GM10847 (cell line): ENCODE data around the gene BCAS3.

Experiments
- POLR2A ChIP-seq: IDR thresholded peaks from 2 replicates; pipeline ENCODE4 v1.6.1; 2011; ENCODE audit not compliant: insufficient read length; ENCODE audit errors: extremely low read depth

Gene BCAS3

DNA sequence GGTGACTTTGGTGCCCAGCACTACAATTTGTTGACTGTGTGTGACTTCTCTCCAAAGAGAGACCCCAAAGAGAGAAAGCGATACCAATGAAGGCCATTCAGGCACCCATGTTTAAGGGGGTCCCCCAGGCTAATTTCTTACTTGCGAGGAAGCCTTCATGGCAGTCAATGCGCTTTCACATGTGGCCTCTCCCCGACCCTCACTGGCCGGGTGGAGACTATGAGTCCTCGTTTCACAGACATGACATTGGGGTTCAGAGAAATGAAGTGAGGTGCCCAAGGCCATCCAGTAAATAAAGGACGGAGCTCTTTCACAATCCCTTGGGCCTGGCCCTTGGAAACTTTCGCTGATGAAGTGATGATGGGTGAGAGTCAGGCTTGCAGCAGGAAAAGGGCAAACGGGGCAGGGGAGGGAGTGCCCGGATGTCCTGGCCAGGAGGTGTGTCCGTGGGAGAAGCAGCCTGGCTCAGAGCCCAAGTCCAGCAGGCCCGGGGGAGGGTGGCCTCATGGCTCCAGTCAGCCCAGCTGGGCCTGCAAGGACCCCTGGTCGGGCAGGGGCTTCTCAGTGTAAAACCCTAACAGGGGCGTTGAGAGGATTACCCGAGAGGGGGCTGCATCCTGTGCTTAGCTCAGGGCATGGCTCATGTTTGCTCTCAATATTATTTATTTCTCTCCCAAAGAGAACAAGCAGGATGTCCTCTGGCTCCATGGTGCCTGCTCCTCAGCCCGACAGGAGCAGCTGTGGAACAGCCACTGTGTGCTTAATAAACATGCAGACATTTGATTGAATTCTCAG lies 736.7 kb downstream of the BCAS3 start:
- TF ChIP-seq POLR2A = no peak

DNA sequence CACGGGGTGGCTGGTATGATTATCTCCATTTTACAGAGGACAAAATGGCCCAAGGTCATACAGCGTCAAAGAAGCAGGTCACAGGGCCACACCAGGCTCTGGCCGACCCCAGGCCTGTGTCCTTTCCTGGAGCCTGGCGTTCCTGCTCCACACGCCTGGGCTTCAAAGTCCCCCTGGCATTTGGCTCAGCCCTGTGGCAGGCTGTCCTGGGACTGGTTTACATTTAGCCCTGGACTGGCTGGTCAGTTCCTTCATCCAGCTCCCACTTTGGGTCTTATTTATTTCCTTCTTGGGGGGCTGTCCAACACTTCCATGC lies 737.2 kb downstream of the BCAS3 start:
- no peak for TF ChIP-seq POLR2A

DNA sequence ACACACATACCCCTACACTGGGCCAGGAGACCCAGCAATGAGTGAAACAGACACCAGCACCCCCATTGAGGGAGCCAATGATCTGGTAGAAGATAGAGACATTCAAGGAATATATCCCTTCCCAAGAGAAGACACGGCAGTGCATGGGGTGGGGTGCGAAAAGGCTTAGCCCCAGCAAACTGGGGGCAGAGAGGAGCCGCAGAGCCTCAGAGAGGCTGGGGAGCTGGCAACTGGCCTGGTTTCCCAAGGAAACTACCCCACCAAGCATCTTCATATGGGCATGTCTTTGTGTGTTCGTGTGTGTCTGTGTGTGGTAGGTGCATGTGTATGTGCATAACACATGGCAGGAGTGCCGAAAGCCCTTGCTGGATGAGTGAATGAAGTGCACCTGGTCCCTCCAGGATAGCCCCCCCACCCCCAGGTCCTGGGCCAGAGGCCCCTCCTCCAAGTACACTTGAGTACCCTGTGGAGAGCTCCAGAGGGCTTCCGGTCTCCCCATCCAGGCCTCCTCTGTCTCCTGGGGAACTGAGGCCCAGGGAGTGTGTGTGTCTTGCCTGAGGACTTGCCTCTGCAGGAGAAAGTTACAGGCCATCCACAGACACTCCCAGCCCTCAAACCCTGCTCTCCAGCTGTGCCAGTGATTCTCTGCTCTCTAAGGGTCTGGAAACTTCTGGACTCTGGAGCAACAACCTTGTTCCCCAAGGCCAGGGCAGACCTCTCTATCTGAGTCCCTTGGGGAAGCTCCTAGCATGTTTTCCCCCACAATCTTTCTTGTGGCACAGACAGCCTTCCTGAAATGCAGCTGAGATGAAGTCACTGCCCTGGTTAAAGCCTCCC lies 737.9 kb downstream of the BCAS3 start:
- TF ChIP-seq POLR2A = no peak

DNA sequence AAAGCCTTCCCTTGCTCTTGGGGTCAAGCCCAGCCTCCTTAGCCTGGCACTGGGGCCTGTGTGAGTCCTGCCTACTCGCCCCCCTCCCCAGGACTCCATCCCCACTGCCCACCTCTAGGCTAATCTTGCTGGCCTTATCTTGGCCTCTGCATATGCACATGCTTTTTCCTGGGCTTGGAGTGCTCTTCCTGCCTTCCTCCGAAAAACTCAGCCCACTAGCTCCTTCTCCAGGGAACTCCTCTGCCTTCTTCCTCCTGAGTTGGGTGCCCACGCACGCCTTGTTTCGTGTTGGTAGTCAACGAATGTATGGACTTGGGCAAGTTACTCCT lies 738.5 kb downstream of the BCAS3 start:
- no peak for TF ChIP-seq POLR2A

DNA sequence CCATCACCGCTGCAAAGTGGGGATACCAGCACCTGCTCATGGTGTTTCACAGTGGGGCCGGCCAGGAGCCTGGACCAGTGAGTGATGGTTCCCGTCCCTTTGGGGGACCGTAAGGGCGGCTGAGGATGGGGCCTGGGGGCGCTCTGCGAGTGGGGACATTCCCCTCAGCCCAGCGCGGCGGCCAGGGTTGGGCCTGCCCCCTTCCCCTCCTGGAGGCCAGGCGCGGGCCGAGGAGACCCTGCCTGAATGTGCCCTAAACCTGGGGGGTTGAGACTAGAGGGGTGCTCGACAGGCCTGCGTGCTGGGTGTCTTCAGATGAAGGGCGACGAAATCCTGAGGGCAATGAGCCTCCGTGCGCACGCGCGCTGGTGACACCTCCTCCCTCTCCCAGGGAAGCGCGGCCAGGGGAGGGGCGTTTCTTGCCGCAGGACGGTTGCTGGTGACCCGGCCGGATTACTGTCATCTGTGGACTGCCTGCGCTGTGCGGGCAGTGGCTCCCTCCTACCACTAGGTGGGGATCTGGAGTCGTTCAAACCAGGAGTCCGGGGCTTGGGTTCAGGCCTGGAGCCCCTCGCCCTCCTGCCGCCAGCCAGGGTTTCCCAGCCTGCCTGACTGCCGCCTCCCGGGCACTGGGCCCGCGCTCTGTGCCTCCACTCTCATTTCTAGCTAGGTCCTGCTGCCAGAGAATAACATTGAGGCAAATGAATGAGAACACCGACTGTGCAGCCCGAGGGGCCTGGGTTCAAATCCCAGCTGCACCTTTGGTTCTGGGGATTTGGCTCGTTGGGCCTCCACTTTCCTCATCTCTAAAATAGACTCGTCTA lies 739.1 kb downstream of the BCAS3 start:
- TF ChIP-seq POLR2A = no peak

DNA sequence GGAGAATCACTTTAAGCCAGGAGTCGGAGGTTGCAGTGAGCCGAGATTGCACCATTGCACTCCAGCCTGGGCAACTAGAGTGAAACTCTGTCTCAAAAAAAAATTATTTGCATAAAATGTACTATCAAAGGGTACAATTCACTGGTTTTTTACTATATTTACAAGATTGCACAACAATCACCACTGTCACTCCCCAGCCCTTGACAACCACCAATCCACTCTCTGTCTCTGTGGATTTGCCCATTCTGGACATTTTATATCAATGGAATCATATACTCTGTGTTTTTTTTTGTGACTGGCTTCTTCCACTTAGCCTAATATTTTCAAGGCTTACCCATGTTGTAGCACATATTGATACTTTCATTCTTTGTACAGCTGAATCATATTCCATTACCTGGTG lies 740.8 kb downstream of the BCAS3 start:
- no peak for TF ChIP-seq POLR2A

DNA sequence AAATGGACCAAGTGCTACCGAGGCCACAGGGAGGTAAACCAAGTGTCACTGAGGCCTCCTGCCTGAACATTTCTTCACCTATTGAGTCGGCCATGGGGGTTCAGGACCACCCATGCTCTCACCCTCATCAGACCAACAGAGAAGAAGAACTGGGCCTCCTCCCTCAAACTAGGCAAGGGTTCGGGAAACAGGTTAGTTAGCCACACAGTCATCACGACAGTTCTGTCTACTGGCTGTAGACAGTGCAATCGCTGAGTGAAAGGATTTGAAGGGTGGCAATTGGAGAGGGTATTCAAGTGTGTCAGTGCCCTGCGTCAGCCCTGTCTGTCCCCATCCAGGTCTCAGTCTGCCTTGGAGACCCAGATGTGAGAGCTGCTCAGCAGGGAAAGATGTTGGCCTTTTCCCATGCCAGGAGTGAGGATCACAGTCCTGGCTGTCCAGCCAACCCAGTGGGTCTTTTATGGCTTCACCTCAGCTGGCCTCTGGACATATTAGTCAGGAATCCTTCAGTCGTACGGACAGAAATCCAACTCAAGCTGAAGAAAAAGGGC lies 741.9 kb downstream of the BCAS3 start:
- no peak for TF ChIP-seq POLR2A

DNA sequence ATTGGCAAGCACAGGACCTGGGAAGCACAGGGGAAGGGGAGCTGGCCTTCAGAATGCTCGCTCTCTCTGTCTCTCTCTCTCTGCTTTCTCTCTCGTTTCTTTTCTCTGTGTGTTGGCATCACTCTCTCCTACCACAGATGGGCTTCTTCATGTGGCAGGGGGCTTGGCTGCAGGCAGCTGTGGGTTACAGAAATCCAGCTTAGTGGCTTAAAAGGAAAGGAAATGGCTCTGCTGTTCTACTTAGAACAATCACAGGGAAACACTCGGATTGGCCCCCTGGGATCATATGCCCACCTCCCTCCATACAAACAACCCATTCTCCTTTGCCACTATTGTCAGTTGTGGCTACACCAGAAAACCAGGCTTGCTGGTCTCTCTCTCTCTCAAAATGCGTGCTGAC lies 742.4 kb downstream of the BCAS3 start:
- TF ChIP-seq POLR2A = no peak

DNA sequence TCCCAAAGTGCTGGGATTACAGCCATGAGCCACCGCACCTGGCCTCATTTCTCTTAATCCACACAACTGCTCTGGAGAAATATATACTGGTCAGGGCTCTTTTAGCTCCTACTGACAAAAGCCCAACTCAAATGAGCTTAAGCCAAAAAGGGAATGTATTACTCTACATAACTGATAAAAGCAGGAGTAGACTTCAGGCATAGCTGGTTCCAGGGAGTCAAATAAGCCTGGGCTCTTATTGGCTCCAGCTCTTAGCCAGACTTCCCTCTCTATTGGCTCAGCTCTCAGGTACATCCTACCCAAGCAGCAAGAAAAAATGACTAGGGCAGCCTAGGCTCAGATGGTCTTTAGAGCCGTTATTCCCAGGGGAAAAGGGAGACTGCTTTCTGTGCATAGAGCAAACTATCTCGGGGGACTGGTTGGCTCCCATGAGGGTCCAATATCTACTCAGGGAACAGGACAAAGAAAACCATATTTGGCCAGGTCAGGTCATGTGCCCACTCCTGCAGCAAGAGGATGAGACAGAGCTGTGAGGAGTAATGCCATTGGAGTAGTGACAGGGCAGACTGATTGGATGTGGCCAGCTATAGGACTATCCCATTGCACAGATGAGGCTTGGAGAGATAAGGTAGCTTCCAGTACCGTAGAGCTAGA lies 743.2 kb downstream of the BCAS3 start:
- TF ChIP-seq POLR2A = no peak

DNA sequence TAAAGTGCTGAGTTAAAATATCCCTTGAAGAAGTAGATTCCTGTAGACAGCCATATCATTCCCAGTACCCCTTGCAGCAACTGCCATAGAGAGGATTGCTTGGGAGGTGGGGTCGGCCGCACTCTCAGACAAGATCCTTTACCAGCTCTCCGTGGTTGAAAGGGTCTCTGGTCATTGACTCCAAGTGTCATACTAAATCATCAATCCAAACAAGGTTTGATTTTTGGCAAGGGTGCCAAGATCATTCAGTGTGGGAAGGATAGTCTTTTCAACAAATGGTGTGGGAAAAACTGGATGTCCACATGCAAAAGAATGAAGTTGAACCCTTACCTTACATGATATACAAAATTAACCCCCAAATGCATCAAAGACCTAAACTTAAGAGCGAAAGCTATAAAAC lies 743.8 kb downstream of the BCAS3 start:
- no peak for TF ChIP-seq POLR2A

DNA sequence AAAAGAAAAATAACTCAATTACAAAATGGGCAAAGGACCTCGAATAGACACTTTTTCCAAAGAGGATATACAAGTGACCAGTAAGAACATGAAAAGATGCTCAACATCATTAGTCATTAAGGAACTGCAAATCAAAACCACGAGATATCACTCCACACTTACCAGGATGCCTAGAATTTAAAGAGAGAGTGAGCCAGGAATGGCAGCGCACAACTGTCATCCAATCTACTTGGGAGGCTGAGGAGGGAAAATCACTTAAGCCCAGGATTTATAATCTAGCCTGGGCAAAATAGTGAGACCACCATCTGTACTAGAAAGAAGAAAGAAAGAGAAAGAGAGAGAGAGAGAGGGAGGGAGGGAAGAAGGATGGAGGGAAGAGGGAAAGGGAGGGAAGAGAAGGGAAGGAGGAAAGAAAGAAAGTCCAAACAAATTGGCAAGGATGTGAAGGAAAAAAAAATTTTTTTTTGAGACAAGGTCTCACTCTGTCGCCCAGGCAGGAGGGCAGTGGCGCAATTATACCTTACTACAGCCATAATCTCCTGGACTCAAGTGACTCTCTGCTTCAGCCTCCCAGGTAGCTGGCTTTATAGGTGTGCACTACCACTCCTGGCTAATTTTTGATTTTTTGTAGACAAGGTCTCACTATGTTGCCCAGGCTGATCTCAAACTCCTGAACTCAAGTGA lies 744.6 kb downstream of the BCAS3 start:
- no peak for TF ChIP-seq POLR2A

DNA sequence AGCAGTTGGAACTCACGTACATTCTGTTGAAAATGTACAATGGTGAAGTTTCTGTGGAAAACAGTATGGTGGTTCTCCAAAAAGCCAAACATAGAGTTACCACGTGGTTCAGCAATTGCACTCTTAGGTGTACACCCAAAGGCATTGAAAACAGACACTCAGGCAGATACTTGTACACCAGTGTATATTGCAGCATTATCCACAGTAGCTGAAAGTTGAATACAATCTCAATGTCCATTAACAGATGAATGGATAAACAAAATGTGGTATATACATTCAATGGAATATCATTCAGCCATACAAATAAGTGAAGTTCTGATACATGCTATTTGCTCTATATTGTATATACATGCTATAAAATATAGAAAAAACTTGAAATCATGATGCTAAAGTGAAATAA lies 745.2 kb downstream of the BCAS3 start:
- no peak for TF ChIP-seq POLR2A

DNA sequence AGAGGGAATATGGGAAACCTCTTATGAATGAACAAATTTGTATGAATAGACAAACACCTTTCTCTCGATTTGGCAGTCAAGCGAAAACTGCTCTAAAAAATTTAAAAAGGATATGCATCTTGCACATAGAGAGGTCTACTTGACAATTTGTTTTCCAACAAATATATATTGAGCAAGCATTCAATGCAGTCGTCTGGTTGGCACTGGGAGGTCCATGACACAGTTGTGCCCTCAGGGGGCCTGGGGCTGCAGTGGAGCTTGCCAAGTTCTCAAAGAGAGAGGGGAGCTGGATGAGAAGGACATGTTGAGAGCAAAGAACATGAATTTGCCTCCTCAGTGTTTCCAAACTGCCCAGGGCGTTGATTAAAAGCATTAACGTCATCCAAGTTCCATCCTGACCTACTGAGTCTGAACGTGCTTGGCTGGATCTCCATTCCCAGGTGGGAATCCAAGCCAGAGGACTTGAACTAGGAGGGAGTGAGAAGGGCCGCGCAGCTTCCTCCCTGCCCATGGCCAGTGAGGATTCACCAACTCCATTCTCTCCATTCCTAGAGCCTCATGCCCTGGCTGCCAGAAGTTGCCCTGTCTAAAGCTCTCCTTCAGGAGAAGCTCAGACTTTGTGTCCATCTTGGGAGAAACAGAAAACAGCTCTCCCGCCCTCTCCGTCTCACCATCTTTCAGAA lies 746.5 kb downstream of the BCAS3 start:
- no peak for TF ChIP-seq POLR2A

DNA sequence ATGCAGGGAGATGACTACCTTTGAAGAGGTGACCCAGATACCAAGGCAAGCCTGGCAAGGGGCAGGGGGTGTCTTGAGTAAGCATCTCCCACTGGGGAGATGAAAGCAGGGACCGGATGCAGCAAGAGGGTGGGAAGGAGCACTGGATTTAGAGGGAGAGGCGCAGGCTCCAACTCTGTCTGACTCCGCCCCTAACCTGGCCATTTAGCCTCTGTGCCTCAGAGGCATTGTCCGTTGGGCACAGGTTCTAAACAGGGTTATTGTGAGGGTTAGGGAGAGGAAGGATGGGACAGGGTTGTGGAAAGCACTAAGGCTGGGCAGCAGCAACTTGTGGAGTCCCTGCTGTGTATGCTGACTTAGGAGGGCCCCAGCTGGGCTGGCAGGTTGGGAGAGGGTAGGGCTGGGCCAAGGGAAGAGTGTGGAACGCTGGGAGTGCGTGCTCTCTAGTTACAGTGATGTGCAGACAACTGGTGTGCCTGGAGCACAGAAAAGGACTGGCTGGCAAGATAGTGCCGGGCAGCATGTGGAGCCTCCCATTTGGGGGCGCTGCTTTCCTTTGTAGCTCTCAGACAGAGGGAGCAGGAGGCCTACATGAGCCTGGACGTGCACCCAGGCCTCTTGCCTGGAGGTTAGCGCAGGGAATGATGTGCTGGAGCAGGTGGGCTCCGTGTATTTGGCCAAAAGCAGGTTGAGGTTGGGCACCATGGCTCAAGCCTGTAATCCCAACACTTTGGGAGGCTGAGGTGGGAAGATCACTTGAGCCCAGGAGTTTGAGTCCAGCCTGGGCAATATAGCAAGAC lies 748.2 kb downstream of the BCAS3 start:
- TF ChIP-seq POLR2A = no peak
